ENCODE data around the gene LBHD1. TPM values are rescaled to one million over a fixed set of nuclear protein-coding genes. Genes with fewer than 3 reads are reported as not detected.
"Not testable (repeated sequence)": the region's sequence is repeated elsewhere in the genome, so short reads cannot be mapped to it uniquely, and the experiment has no call there.

LBHD1 gene
- total RNA-seq, 1 donor from 2014 or later: 1.0 TPM

DNA sequence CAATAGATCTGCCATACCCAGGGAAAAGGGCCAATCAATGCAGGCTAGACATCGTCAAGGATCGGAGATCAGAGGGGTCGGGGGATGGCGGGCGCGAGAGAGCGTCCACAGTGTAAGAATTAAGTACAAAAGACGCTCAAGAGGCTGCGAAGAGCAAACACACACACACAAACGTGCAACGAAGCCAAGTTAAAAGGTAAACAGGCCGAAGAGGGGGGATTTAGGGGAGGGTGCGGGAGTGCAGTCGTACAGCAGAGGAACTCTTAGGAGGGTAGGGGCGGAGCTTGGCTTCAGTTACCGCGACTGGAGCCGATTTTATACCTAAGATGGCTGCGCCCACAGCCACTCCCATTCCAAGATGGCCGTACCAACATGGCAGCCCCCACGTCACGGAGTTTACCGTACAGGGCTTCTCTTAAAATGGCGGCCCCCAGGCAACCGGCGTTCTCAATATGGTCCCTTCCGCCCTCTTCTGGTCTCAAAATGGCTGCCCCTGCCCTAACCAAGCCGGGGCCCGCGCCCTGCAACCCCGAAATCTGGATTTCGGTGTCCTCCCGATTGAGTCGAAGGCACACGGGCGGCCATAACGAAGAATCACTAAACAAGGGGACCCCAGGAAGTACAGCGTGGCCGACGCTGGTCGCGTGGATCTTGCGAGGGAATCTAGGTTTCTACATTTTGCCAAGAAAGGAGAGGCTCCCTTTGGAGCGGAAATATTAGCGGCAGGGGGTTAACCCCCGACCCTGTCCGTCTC is 37.4 kb upstream of the LBHD1 start:
- Histone ChIP-seq H3K9me3 (ENCODE audit: control insufficient read depth in 3 of 3, low read length in 3 of 3) (no peaks in the 10 kb centered on the region), H3K4me3 (ENCODE audit: low read length in 3 of 3) (peak overlapping the region; percentile 88 to 97 (median 93)), H3K4me1 (ENCODE audit: control insufficient read depth in 3 of 3, insufficient read depth in 3 of 3, low read length in 3 of 3) (peaks cover 40 to 53% (median 51%) of the 10 kb centered on the region in 3 donors), H3K36me3 (ENCODE audit: control insufficient read depth in 3 of 3, insufficient read depth in 3 of 3, low read length in 3 of 3) (peaks cover 15 to 25% (median 24%) of the 10 kb centered on the region in 3 donors), H3K27ac (ENCODE audit: low read depth, low read length) (peak overlapping the region; percentile 88), H3K27me3 (ENCODE audit: control insufficient read depth in 3 of 3, insufficient read depth in 3 of 3, low read length in 3 of 3) (no peaks in the 10 kb centered on the region), H3K9ac (ENCODE audit: low read depth in 1 of 3, low read length in 3 of 3) (peak overlapping the region; percentile 96 to 99 (median 99))

GRCh38 chr11:62708793-62709192 is 36.7 kb upstream of the LBHD1 start:
- Histone ChIP-seq H3K9me3 (ENCODE audit: control insufficient read depth in 3 of 3, low read length in 3 of 3) (no peaks in the 10 kb centered on the region), H3K36me3 (ENCODE audit: control insufficient read depth in 3 of 3, insufficient read depth in 3 of 3, low read length in 3 of 3) (peaks cover 12 to 20% (median 19%) of the 10 kb centered on the region in 3 donors), H3K4me1 (ENCODE audit: control insufficient read depth in 3 of 3, insufficient read depth in 3 of 3, low read length in 3 of 3) (peaks cover 40 to 53% (median 51%) of the 10 kb centered on the region in 3 donors), H3K4me3 (ENCODE audit: low read length in 3 of 3) (peak overlapping the region; percentile 88 to 97 (median 93)), H3K27ac (ENCODE audit: low read depth, low read length) (peak overlapping the region; percentile 88), H3K27me3 (ENCODE audit: control insufficient read depth in 3 of 3, insufficient read depth in 3 of 3, low read length in 3 of 3) (no peaks in the 10 kb centered on the region), H3K9ac (ENCODE audit: low read depth in 1 of 3, low read length in 3 of 3) (peak overlapping the region; percentile 96 to 99 (median 99))

- Histone ChIP-seq H3K9ac (ENCODE audit: low read depth in 1 of 3, low read length in 3 of 3) (peak overlapping the region; percentile 96 to 99 (median 99)), H3K4me1 (ENCODE audit: control insufficient read depth in 3 of 3, insufficient read depth in 3 of 3, low read length in 3 of 3) (peaks cover 40 to 52% (median 50%) of the 10 kb centered on the region in 3 donors), H3K4me3 (ENCODE audit: low read length in 3 of 3) (peak overlapping the region; percentile 88 to 97 (median 93)), H3K9me3 (ENCODE audit: control insufficient read depth in 3 of 3, low read length in 3 of 3) (no peaks in the 10 kb centered on the region), H3K27me3 (ENCODE audit: control insufficient read depth in 3 of 3, insufficient read depth in 3 of 3, low read length in 3 of 3) (no peaks in the 10 kb centered on the region), H3K36me3 (ENCODE audit: control insufficient read depth in 3 of 3, insufficient read depth in 3 of 3, low read length in 3 of 3) (peaks cover 12 to 16% (median 15%) of the 10 kb centered on the region in 3 donors), H3K27ac (ENCODE audit: low read depth, low read length) (peak overlapping the region; percentile 88)
Measured at GRCh38 chr11:62708392-62708791, 36.3 kb upstream of the LBHD1 start.

GRCh38 chr11:62707277-62707861 is 35.3 kb upstream of the LBHD1 start, which contains the start of the genes BSCL2 and GNG3:
Gene BSCL2, minus strand, starts transcription at chr11:62707424. Its CDS starts 229 bp downstream, at chr11:62707195.
Gene GNG3, plus strand, starts transcription at chr11:62707676. Its CDS starts 620 bp downstream, at chr11:62708296.
- Histone ChIP-seq H3K4me1 (ENCODE audit: control insufficient read depth in 3 of 3, insufficient read depth in 3 of 3, low read length in 3 of 3) (peaks cover 40 to 48% (median 47%) of the 10 kb centered on the region in 3 donors), H3K9ac (ENCODE audit: low read depth in 1 of 3, low read length in 3 of 3) (peak within 1 kb of the TSS; percentile 96 to 99 (median 99)), H3K27ac (ENCODE audit: low read depth, low read length) (peak within 1 kb of the TSS; percentile 88), H3K9me3 (ENCODE audit: control insufficient read depth in 3 of 3, low read length in 3 of 3) (no peaks in the 10 kb centered on the region), H3K4me3 (ENCODE audit: low read length in 3 of 3) (peak within 1 kb of the TSS; percentile 88 to 97 (median 93)), H3K36me3 (ENCODE audit: control insufficient read depth in 3 of 3, insufficient read depth in 3 of 3, low read length in 3 of 3) (peaks cover 10 to 14% (median 11%) of the 10 kb centered on the region in 3 donors), H3K27me3 (ENCODE audit: control insufficient read depth in 3 of 3, insufficient read depth in 3 of 3, low read length in 3 of 3) (no peaks in the 10 kb centered on the region)

DNA sequence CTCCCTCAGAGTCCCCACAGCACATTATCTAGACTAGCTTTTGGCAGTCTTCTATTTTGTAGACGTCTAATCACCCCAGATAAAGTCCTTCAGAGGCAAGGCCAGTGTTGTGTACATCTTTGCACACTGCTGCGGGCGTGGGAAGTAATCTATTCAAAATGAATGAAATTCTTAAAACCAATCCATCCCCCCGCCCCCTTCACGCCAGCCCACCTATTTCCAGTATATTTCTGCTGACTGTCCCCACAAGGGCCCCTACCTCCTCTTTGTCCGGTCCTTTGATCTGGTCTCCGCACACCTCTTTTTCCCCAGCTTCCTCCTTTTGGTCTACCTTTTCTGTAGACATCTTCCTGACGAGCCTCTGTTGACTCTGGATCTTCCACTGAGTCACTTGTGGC is 34.8 kb upstream of the LBHD1 start:
- Histone ChIP-seq H3K27me3 (ENCODE audit: control insufficient read depth in 3 of 3, insufficient read depth in 3 of 3, low read length in 3 of 3) (no peaks in the 10 kb centered on the region), H3K27ac (ENCODE audit: low read depth, low read length) (peak overlapping the region; percentile 81), H3K4me3 (ENCODE audit: low read length in 3 of 3) (peak overlapping the region; percentile 82 to 90 (median 83)), H3K9me3 (ENCODE audit: control insufficient read depth in 3 of 3, low read length in 3 of 3) (no peaks in the 10 kb centered on the region), H3K4me1 (ENCODE audit: control insufficient read depth in 3 of 3, insufficient read depth in 3 of 3, low read length in 3 of 3) (peaks cover 40 to 48% (median 47%) of the 10 kb centered on the region in 3 donors), H3K9ac (ENCODE audit: low read depth in 1 of 3, low read length in 3 of 3) (peak overlapping the region; percentile 35 to 89 (median 82)), H3K36me3 (ENCODE audit: control insufficient read depth in 3 of 3, insufficient read depth in 3 of 3, low read length in 3 of 3) (peaks cover 9 to 13% (median 11%) of the 10 kb centered on the region in 3 donors)

GRCh38 chr11:62705880-62706849 is 34.1 kb upstream of the LBHD1 start:
- Histone ChIP-seq H3K4me1 (ENCODE audit: control insufficient read depth in 3 of 3, insufficient read depth in 3 of 3, low read length in 3 of 3) (peaks cover 40 to 48% (median 47%) of the 10 kb centered on the region in 3 donors), H3K9me3 (ENCODE audit: control insufficient read depth in 3 of 3, low read length in 3 of 3) (no peaks in the 10 kb centered on the region), H3K36me3 (ENCODE audit: control insufficient read depth in 3 of 3, insufficient read depth in 3 of 3, low read length in 3 of 3) (peaks cover 14 to 18% (median 15%) of the 10 kb centered on the region in 3 donors), H3K27me3 (ENCODE audit: control insufficient read depth in 3 of 3, insufficient read depth in 3 of 3, low read length in 3 of 3) (no peaks in the 10 kb centered on the region), H3K4me3 (ENCODE audit: low read length in 3 of 3) (peak overlapping the region; percentile 82 to 92 (median 83)), H3K9ac (ENCODE audit: low read depth in 1 of 3, low read length in 3 of 3) (peak overlapping the region; percentile 67 to 89 (median 82)), H3K27ac (ENCODE audit: low read depth, low read length) (peak overlapping the region; percentile 81)

- Histone ChIP-seq H3K4me1 (ENCODE audit: control insufficient read depth in 3 of 3, insufficient read depth in 3 of 3, low read length in 3 of 3) (peaks cover 37 to 45% (median 44%) of the 10 kb centered on the region in 3 donors), H3K9me3 (ENCODE audit: control insufficient read depth in 3 of 3, low read length in 3 of 3) (no peaks in the 10 kb centered on the region), H3K4me3 (ENCODE audit: low read length in 3 of 3) (peak overlapping the region; percentile 69 to 92 (median 82))
Measured at GRCh38 chr11:62705413-62705812, 33.3 kb upstream of the LBHD1 start.

GRCh38 chr11:62703921-62704320 is 31.9 kb upstream of the LBHD1 start:
- not testable (repeated sequence) for H3K27ac ChIP-seq (ENCODE audit: low read depth, low read length); H3K4me3 ChIP-seq (ENCODE audit: low read length in 3 of 3); H3K9me3 ChIP-seq (ENCODE audit: control insufficient read depth in 3 of 3, low read length in 3 of 3); H3K27me3 ChIP-seq (ENCODE audit: control insufficient read depth in 3 of 3, insufficient read depth in 3 of 3, low read length in 3 of 3); H3K9ac ChIP-seq (ENCODE audit: low read depth in 1 of 3, low read length in 3 of 3)
- H3K4me1 ChIP-seq (ENCODE audit: control insufficient read depth in 3 of 3, insufficient read depth in 3 of 3, low read length in 3 of 3): peaks cover 28 to 36% (median 35%) of the 10 kb centered on the region in 3 donors
- peaks cover 8 to 18% (median 16%) of the 10 kb centered on the region in 3 donors for H3K36me3 ChIP-seq (ENCODE audit: control insufficient read depth in 3 of 3, insufficient read depth in 3 of 3, low read length in 3 of 3)

More at GRCh38 chr11:62705413-62705812, 33.3 kb upstream of the LBHD1 start:
- peak overlapping the region; percentile 81 for H3K27ac ChIP-seq (ENCODE audit: low read depth, low read length)
- peaks cover 12 to 18% (median 16%) of the 10 kb centered on the region in 3 donors for H3K36me3 ChIP-seq (ENCODE audit: control insufficient read depth in 3 of 3, insufficient read depth in 3 of 3, low read length in 3 of 3)
- no peaks in the 10 kb centered on the region for H3K27me3 ChIP-seq (ENCODE audit: control insufficient read depth in 3 of 3, insufficient read depth in 3 of 3, low read length in 3 of 3)
- peak overlapping the region; percentile 63 to 83 (median 67) for H3K9ac ChIP-seq (ENCODE audit: low read depth in 1 of 3, low read length in 3 of 3)

DNA sequence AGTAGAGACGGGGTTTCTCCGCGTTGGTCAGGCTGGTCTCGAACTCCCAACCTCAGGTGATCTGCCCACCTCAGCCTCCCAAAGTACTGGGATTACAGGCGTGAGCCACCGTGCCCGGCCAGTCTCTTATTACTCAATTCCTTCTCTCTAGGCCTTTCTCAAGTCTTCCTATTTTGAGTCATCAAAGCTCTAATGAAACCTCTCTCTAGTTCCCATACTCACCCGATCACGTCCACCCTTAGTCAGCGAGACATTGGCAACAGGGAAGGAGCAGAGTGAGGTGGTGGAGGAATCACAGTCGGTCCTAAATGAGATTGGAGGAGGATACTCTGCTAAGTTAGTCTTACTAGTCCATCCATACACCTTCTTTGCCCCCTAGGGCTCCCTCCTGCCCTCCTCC is 30.2 kb upstream of the LBHD1 start:
- Histone ChIP-seq H3K4me1 (ENCODE audit: control insufficient read depth in 3 of 3, insufficient read depth in 3 of 3, low read length in 3 of 3) (peaks cover 19 to 23% (median 19%) of the 10 kb centered on the region in 3 donors), H3K9me3 (ENCODE audit: control insufficient read depth in 3 of 3, low read length in 3 of 3) (no peaks in the 10 kb centered on the region), H3K27me3 (ENCODE audit: control insufficient read depth in 3 of 3, insufficient read depth in 3 of 3, low read length in 3 of 3) (no peaks in the 10 kb centered on the region), H3K9ac (ENCODE audit: low read depth in 1 of 3, low read length in 3 of 3) (no peak overlapping the region), H3K4me3 (ENCODE audit: low read length in 3 of 3) (no peak overlapping the region), H3K27ac (ENCODE audit: low read depth, low read length) (no peak overlapping the region), H3K36me3 (ENCODE audit: control insufficient read depth in 3 of 3, insufficient read depth in 3 of 3, low read length in 3 of 3) (peaks cover 8 to 18% (median 16%) of the 10 kb centered on the region in 3 donors)
